Upper lobe of left lung (tissue), 4 donors: Measurements from ENCODE around the gene GCH1.

Experiments
- EP300 ChIP-seq, 4 donors: sonication (generic); formaldehyde crosslinking; IDR thresholded peaks; one replicate each; pipeline ENCODE4 v1.5.1; 2017; ENCODE audit warnings: antibody characterized with exemption in 4 of 4, control low read depth in 2 of 4
- TF ChIP-seq, protein P1 (sequence below), 6 experiments: fragments of 450-650 bp in 4 of 6; fragments of 200-600 bp in 2 of 6; sonication (generic) in 2 of 6; IDR thresholded peaks; one replicate each; pipeline ENCODE4 v1.5.1; 2016 to 2019; ENCODE audit warnings: antibody characterized with exemption in 6 of 6

- no peak for TF ChIP-seq EP300 (IDR thresholded peaks at IDR 0.05)
- TF ChIP-seq, protein P1, sequence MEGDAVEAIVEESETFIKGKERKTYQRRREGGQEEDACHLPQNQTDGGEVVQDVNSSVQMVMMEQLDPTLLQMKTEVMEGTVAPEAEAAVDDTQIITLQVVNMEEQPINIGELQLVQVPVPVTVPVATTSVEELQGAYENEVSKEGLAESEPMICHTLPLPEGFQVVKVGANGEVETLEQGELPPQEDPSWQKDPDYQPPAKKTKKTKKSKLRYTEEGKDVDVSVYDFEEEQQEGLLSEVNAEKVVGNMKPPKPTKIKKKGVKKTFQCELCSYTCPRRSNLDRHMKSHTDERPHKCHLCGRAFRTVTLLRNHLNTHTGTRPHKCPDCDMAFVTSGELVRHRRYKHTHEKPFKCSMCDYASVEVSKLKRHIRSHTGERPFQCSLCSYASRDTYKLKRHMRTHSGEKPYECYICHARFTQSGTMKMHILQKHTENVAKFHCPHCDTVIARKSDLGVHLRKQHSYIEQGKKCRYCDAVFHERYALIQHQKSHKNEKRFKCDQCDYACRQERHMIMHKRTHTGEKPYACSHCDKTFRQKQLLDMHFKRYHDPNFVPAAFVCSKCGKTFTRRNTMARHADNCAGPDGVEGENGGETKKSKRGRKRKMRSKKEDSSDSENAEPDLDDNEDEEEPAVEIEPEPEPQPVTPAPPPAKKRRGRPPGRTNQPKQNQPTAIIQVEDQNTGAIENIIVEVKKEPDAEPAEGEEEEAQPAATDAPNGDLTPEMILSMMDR (IDR thresholded peaks at IDR 0.05): no peak
Measured at GRCh38 chr14:54944737-54945391, 42.2 kb upstream of the GCH1 start.
